ENCODE results near the gene GRK1. TPM values are rescaled to one million over a fixed set of nuclear protein-coding genes. Genes with fewer than 3 reads are reported as not detected.

GRK1 gene
- total and polyA plus RNA-seq, 2 of the 13 experiments (the other 11 are each of a cell fraction or from before 2014, with no cell fraction given), result 0.07 to 0.12 TPM

- TF ChIP-seq CSRNP1 (CRISPR knock-in tag; IDR thresholded peaks at IDR 0.05) (no peak), ZNF263 (CRISPR knock-in tag; IDR thresholded peaks at IDR 0.05) (no peak), BHLHE40 (IDR thresholded peaks at IDR 0.05; ENCODE audit: low read length) (no peak)
These were observed 63.3 kb downstream of the GRK1 start (continued) for GRCh38 chr13:113730258-113730691.

GRCh38 chr13:113730831-113731191 is 63.8 kb downstream of the GRK1 start:
- H3K27ac ChIP-seq (ENCODE audit: extremely low read length, insufficient read depth, low read length), result no peak overlapping the region
- no peak overlapping the region for H3K4me2 ChIP-seq (ENCODE audit: low read depth, low read length)
- intact Hi-C loops (cut with micrococcal nuclease; ENCODE audit: unreplicated experiment) (no loop called here), in situ Hi-C loops (cut with HindIII; ENCODE audit: extremely low pct_ligation_motif_present, low pct_unique_long_range_greater_than_20kb) (no loop called here)
- no peak overlapping the region for H3K4me3 ChIP-seq (replicated peaks in 1 of 3; ENCODE audit: insufficient read depth in 1 of 3, low read depth in 2 of 3, low read length in 3 of 3)
- ChIA-PET CTCF (ENCODE audit: low intra/inter-chr PET ratio, low total read pairs) (no interaction called here), POLR2A (no interaction called here)
- no peaks in the 10 kb centered on the region for H3K36me3 ChIP-seq (replicated peaks in 1 of 2; ENCODE audit: control insufficient read depth in 1 of 2, insufficient read depth in 2 of 2, low read length in 2 of 2)
- FAIRE-seq (no peak), ATAC-seq (no peak), DNase-seq (ENCODE audit: low spot score) (no peak)
- peaks cover 3% of the 10 kb centered on the region for H3K4me1 ChIP-seq (ENCODE audit: insufficient read depth, low read length)
- BruUV-seq (replicated peaks), result no TSS peak
- no peaks in the 10 kb centered on the region for H4K20me1 ChIP-seq (ENCODE audit: insufficient read depth, low read length)
- H3K27me3 ChIP-seq (ENCODE audit: control insufficient read depth in 1 of 2, insufficient read depth in 2 of 2, low read length in 2 of 2), result peaks cover 12 to 38% of the 10 kb centered on the region in 2 experiments; a peak in 4 of 5 replicates
- WGBS (ENCODE audit: low lambda C conversion rate), result 79% methylated on average over 3 of the region's 4 CpGs
- no peak for TF ChIP-seq ZNF775 (CRISPR knock-in tag; IDR thresholded peaks at IDR 0.05; ENCODE audit: borderline replicate concordance)
- TF ChIP-seq HBP1 (CRISPR knock-in tag; IDR thresholded peaks at IDR 0.05; ENCODE audit: low read depth), result no peak
- no peak for TF ChIP-seq ELF3 (CRISPR knock-in tag; IDR thresholded peaks at IDR 0.05)
- no peak for TF ChIP-seq BRD4 (CRISPR knock-in tag; IDR thresholded peaks at IDR 0.05)
- no peak for TF ChIP-seq CCDC6 (CRISPR knock-in tag; IDR thresholded peaks at IDR 0.05)
- no peak for TF ChIP-seq ZBTB1 (CRISPR knock-in tag; IDR thresholded peaks at IDR 0.05; ENCODE audit: borderline replicate concordance)
- no peak for TF ChIP-seq THAP9 (CRISPR knock-in tag; IDR thresholded peaks at IDR 0.05; ENCODE audit: borderline replicate concordance)
- no peak for TF ChIP-seq DR1 (CRISPR knock-in tag; IDR thresholded peaks at IDR 0.05)
- TF ChIP-seq JUN (CRISPR knock-in tag; IDR thresholded peaks at IDR 0.05), result no peak
- TF ChIP-seq ZNF672 (CRISPR knock-in tag; IDR thresholded peaks at IDR 0.05), result no peak
- H3K79me2 ChIP-seq (ENCODE audit: insufficient read depth, low read length), result no peaks in the 10 kb centered on the region
- H3K9me3 ChIP-seq (ENCODE audit: low read length), result no peaks in the 10 kb centered on the region
- H3K9ac ChIP-seq (ENCODE audit: insufficient read depth, low read depth, low read length), result no peak overlapping the region
- no peak overlapping the region for H2AFZ ChIP-seq (ENCODE audit: low read length)

All from HepG2 (cell line).